Left ventricle myocardium inferior (tissue), 1 donor: ENCODE results near the gene SPNS3. TPM values are rescaled to one million over a fixed set of nuclear protein-coding genes. Genes with fewer than 3 reads are reported as not detected.

Source experiments
- DNase-seq: peaks from one replicate; pipeline ENCODE4 v3.0.0-alpha.2; 2020
- H3K27ac ChIP-seq: fragments of 200-600 bp; replicated peaks from 2 replicates; pipeline ENCODE4 v1.8.0; 2021
- H3K27me3 ChIP-seq: fragments of 200-600 bp; 2 replicates; pipeline ENCODE4 v1.8.0; 2021; ENCODE audit warnings: low read depth
- H3K36me3 ChIP-seq: fragments of 200-600 bp; 2 replicates; pipeline ENCODE4 v1.8.0; 2021
- H3K4me1 ChIP-seq: fragments of 200-600 bp; 2 replicates; pipeline ENCODE4 v1.8.0; 2021
- H3K4me3 ChIP-seq: fragments of 200-600 bp; 2 replicates; pipeline ENCODE4 v1.8.0; 2021; ENCODE audit warnings: mild to moderate bottlenecking, moderate library complexity
- H3K9me3 ChIP-seq: fragments of 200-600 bp; replicated peaks from 2 replicates; pipeline ENCODE4 v1.8.0; 2021
- intact Hi-C: fragments of 100-400 bp; cut with micrococcal nuclease; formaldehyde crosslinking; loops from one replicate; pipeline ENCODE4 v1.11.0; 2022
- total RNA-seq: library from RNA; stranded (reverse); fragmentation: NEBNext Ultra II Directional; extraction: Animal tissue kit (Norgen Biotek cat#: 25700); gene quantifications from one replicate; pipeline ENCODE4 v1.2.1, GENCODE V29; 2021
- TF ChIP-seq, protein P1 (sequence below): fragments of 200-600 bp; IDR thresholded peaks from 2 replicates; pipeline ENCODE4 v1.8.0; 2021; ENCODE audit warnings: antibody characterized with exemption, mild to moderate bottlenecking, borderline replicate concordance
- donor health status: DM: no; HTN: yes; CAD: no; lungs with severe emphysema.

SPNS3 gene
- total RNA-seq, 1 donor from 2014 or later = 1.7 TPM

DNA sequence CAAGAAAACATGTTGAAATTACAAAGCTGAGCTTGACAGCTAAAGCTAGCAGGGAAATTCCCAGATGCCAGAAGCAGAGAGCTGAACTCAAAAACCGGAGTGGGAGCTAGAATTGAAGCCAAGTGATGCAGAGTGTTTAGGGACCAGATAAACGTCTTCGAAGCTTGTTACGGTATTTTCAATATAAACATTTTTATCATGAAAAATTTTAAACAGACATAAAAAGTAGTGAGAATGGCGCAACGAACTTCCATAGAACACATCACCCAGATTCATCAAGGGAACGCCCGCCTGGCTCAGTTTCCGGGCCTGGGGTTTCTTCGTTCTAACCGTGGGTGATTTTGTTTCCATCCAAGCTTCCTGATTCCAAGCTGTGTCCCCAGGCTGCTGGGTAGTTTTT lies 83.0 kb downstream of the SPNS3 start:
- H3K27ac ChIP-seq = no peak overlapping the region
- TF ChIP-seq, protein P1, sequence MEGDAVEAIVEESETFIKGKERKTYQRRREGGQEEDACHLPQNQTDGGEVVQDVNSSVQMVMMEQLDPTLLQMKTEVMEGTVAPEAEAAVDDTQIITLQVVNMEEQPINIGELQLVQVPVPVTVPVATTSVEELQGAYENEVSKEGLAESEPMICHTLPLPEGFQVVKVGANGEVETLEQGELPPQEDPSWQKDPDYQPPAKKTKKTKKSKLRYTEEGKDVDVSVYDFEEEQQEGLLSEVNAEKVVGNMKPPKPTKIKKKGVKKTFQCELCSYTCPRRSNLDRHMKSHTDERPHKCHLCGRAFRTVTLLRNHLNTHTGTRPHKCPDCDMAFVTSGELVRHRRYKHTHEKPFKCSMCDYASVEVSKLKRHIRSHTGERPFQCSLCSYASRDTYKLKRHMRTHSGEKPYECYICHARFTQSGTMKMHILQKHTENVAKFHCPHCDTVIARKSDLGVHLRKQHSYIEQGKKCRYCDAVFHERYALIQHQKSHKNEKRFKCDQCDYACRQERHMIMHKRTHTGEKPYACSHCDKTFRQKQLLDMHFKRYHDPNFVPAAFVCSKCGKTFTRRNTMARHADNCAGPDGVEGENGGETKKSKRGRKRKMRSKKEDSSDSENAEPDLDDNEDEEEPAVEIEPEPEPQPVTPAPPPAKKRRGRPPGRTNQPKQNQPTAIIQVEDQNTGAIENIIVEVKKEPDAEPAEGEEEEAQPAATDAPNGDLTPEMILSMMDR = no peak
- no peak overlapping the region for H3K4me3 ChIP-seq
- H3K27me3 ChIP-seq = no peaks in the 10 kb centered on the region
- DNase-seq = no peak
- H3K4me1 ChIP-seq = peaks cover 62% of the 10 kb centered on the region
- H3K36me3 ChIP-seq = no peaks in the 10 kb centered on the region
- no peaks in the 10 kb centered on the region for H3K9me3 ChIP-seq
- intact Hi-C loops = no loop called here

DNA sequence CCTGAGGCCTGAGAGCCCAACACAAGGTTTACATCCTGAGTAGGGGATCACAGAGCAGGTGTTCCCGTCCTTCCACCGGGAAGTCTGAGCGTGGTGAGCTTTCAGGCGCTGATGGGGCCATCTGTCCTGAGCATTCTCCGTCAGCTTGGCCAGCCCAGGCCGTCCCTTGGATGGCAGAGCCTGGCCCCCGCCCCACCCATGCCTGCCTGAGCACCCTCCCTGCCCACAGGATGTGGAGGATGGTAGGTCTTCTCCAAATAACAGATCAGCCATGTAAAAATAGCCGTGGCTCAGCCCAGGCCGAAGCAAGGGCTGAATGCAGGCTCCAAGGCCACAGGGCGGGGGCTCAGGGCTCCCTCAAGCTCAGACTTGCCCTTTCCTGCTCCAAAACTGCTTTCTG lies 85.2 kb downstream of the SPNS3 start:
- TF ChIP-seq, protein P1 = no peak
- Histone ChIP-seq H3K4me3 (no peak overlapping the region), H3K36me3 (no peaks in the 10 kb centered on the region), H3K4me1 (peaks cover 55% of the 10 kb centered on the region), H3K27ac (peak overlapping the region; percentile 93), H3K9me3 (no peaks in the 10 kb centered on the region), H3K27me3 (no peaks in the 10 kb centered on the region)
- intact Hi-C loops = no loop called here
- no peak for DNase-seq

DNA sequence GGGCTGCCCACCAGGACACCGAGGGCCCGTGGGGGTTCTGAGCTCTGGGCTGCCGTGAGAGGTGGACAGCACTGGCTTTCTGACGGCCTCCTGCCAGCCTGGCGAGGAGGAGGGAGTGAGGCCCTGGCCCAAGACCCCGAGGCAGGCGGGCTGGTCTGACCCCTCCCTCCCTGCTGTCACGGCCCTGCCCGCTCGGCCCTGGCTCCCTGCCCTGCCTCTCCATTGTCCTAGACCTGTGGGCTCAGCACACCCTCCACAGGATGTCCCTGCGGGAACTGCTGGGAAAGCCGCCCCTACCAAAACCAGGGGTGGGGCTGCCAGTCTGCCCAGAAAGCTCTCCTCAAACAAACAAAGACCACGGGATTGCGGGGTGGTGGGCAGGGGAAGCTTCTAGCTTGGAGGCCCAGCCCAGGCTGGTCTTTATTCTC lies 85.6 kb downstream of the SPNS3 start:
- H3K4me1 ChIP-seq = peaks cover 50% of the 10 kb centered on the region
- intact Hi-C loops = no loop called here
- peak; percentile 75 for DNase-seq
- no peaks in the 10 kb centered on the region for H3K27me3 ChIP-seq
- no peaks in the 10 kb centered on the region for H3K9me3 ChIP-seq
- peak overlapping the region; percentile 93 for H3K27ac ChIP-seq
- H3K36me3 ChIP-seq = no peaks in the 10 kb centered on the region
- no peak overlapping the region for H3K4me3 ChIP-seq
- TF ChIP-seq, protein P1 = no peak

DNA sequence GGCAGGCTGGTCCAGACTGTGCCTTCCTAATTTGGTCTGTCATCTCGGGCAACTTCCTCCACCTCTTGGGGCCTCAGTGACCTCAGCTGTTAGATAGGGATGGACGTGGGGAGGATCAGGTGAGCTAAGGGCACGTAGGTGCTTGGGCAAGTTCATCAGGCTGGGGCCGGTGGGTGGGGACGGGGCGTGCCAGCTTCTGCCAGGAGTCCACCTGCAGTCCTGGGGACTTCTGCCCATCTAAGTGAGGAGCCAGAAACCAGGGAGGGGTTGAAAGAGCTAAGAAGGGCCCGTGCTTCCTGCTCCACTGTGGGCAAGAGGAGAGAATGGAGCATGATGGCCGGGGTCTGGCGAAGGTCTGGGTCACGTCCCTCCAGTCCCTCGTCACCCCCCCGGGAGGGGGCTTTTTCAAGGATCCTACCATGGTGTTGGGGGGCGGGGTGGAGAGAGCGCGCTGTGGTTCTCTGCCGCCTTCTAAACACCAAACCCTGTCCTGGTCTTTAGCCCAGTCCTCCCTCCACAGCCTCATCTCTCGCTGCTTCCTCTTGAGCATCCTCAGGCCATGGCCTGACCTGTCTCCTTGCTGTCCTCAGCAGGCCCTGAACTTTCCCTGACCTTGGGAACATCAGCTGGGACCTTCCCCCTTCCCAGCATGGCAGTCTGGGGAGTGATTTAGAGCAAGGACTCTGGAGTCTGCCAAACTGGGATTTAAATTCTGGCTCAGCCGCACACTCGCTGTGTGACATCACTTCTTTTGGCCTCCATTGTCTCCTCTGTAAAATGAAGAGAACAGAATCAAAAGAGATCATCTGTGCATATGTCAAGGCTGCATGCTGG lies 86.5 kb downstream of the SPNS3 start:
- Histone ChIP-seq H3K4me3 (no peak overlapping the region), H3K4me1 (peaks cover 50% of the 10 kb centered on the region), H3K9me3 (no peaks in the 10 kb centered on the region), H3K36me3 (no peaks in the 10 kb centered on the region), H3K27ac (peak overlapping the region; percentile 93), H3K27me3 (no peaks in the 10 kb centered on the region)
- DNase-seq = no peak
- TF ChIP-seq, protein P1 = no peak
- intact Hi-C loops = no loop called here

DNA sequence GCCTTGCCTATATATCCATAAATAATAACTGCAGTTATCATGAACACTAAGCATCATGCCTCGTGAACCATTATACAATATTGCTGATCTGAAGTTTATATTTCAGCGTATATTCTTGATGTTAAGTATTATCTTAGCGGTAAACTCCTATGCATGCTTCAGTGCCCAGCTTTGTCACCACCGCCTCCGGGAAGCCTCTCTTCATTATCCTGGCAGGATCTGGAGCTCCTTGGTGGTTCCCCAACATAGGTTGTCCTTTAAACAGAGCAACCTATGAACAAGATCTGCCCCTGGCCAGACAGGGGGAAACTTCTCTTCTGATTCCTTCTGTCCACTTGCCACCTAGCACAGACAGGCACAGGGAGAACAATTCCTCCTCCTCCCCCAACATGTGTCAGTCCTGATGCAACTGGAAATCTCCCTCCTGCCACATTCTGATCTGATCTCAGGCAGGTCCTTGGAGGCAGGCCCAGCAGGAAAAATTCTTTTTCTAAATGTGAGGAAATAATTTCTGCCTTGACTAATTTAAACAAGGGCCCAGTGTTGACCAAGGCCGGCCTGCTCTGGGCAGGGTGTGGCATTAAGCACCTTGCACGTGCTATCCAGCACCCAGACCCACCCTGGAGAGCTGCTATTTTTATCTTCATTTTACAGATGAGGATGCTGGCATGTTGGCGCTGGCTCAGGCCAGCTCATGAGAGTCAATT lies 87.3 kb downstream of the SPNS3 start:
- Histone ChIP-seq H3K27ac (peak overlapping the region; percentile 93), H3K4me1 (peaks cover 51% of the 10 kb centered on the region), H3K36me3 (no peaks in the 10 kb centered on the region), H3K27me3 (no peaks in the 10 kb centered on the region), H3K4me3 (no peak overlapping the region), H3K9me3 (no peaks in the 10 kb centered on the region)
- no peak for DNase-seq
- TF ChIP-seq, protein P1 = no peak
- intact Hi-C loops = no loop called here
